GM23338 (cell line): Measurements from ENCODE around the gene ACSF3.

ENCODE experiments used
- CREB1 ChIP-seq: fragments of 250-450 bp; sonication (Bioruptor Pico); IDR thresholded peaks from 2 replicates; pipeline ENCODE4 v1.5.0; 2020; ENCODE audit warnings: low read depth, mild to moderate bottlenecking, moderate library complexity
- CTCF ChIP-seq, 2 experiments: fragments of 200-600 bp in 1 of 2; sonication (generic) in 1 of 2; conservative IDR thresholded peaks; 2 replicates each; pipeline versions ENCODE4 v1.5.1 to v1.6.1; 2016 to 2017; ENCODE audit warnings: antibody characterized with exemption in 2 of 2, low read depth in 2 of 2, mild to moderate bottlenecking in 2 of 2, moderate library complexity in 1 of 2
- ETS1 ChIP-seq: IDR thresholded peaks from 2 replicates; pipeline ENCODE4 v1.6.1; 2016; ENCODE audit warnings: antibody characterized with exemption
- EZH2 ChIP-seq: fragments of 200-600 bp; sonication (generic); IDR thresholded peaks from one replicate; pipeline ENCODE4 v1.8.0; 2017; ENCODE audit warnings: antibody characterized with exemption, mild to moderate bottlenecking, low read depth; ENCODE audit not compliant: unreplicated experiment
- EZH2phosphoT487 ChIP-seq: fragments of 200-600 bp; sonication (generic); IDR thresholded peaks from one replicate; pipeline ENCODE4 v1.8.1; 2018; ENCODE audit warnings: antibody characterized with exemption; ENCODE audit not compliant: unreplicated experiment
- JUNB ChIP-seq: IDR thresholded peaks from one replicate; pipeline ENCODE4 v1.6.1; 2016; ENCODE audit warnings: antibody characterized with exemption; ENCODE audit not compliant: unreplicated experiment
- NANOG ChIP-seq: IDR thresholded peaks from 2 replicates; pipeline ENCODE4 v1.6.1; 2016; ENCODE audit warnings: antibody characterized with exemption, borderline replicate concordance
- POLR2AphosphoS5 ChIP-seq: IDR thresholded peaks from 2 replicates; pipeline ENCODE4 v1.6.1; 2016; ENCODE audit warnings: antibody characterized with exemption, low read depth
- REST ChIP-seq: IDR thresholded peaks from one replicate; pipeline ENCODE4 v1.6.1; 2018; ENCODE audit warnings: antibody characterized with exemption; ENCODE audit not compliant: unreplicated experiment
- STAT1 ChIP-seq: IDR thresholded peaks from one replicate; pipeline ENCODE4 v1.6.1; 2016; ENCODE audit warnings: antibody characterized with exemption; ENCODE audit not compliant: unreplicated experiment
- ZNF114 ChIP-seq: fragments of 250-450 bp; sonication (Bioruptor Pico); IDR thresholded peaks from 2 replicates; pipeline ENCODE4 v1.5.0; 2020; ENCODE audit warnings: mild to moderate bottlenecking, moderate library complexity
- ZNF331 ChIP-seq: fragments of 250-450 bp; sonication (Bioruptor Pico); IDR thresholded peaks from 2 replicates; pipeline ENCODE4 v1.5.0; 2020; ENCODE audit warnings: low read depth, mild to moderate bottlenecking, moderate library complexity
- ZNF462 ChIP-seq: fragments of 250-450 bp; sonication (Bioruptor Pico); IDR thresholded peaks from 2 replicates; pipeline ENCODE4 v1.5.0; 2020; ENCODE audit warnings: mild to moderate bottlenecking, moderate library complexity

- TF ChIP-seq CTCF (conservative IDR thresholded peaks at IDR 0.05; ENCODE audit: low read depth in 2 of 2) = no peak
- no peak for TF ChIP-seq ETS1
- TF ChIP-seq ZNF462 (CRISPR knock-in tag) = no peak
- no peak for TF ChIP-seq CREB1
- no peak for TF ChIP-seq JUNB
- no peak for TF ChIP-seq POLR2AphosphoS5
- TF ChIP-seq EZH2phosphoT487 = no peak
- TF ChIP-seq ZNF114 (CRISPR knock-in tag) = no peak
- no peak for TF ChIP-seq EZH2
- TF ChIP-seq REST = no peak
- no peak for TF ChIP-seq ZNF331 (CRISPR knock-in tag)
- TF ChIP-seq NANOG = no peak
- TF ChIP-seq STAT1 = no peak
Measured at GRCh38 chr16:89159066-89159849, 65.6 kb downstream of the ACSF3 start.
